Liver (tissue), 3 donors: Measurements from ENCODE around the gene TMEM45B.

Experiments
- CTCF ChIP-seq: fragments of 150-350 bp; IDR thresholded peaks from 2 replicates; pipeline ENCODE4 v1.5.1; 2017; ENCODE audit warnings: improper control_type of control experiment, low read depth, low read length; ENCODE audit not compliant: missing input control
- EGR1 ChIP-seq, 2 donors: IDR thresholded peaks; 2 replicates each; pipeline ENCODE4 v1.6.1; 2016 to 2018; ENCODE audit warnings: antibody characterized with exemption in 2 of 2, low read depth in 2 of 2
- FOXA1 ChIP-seq: IDR thresholded peaks from 2 replicates; pipeline ENCODE4 v1.6.1; 2016; ENCODE audit warnings: antibody characterized with exemption
- JUND ChIP-seq, 2 donors: IDR thresholded peaks; 2 replicates each; pipeline ENCODE4 v1.6.1; 2016; ENCODE audit warnings: antibody characterized with exemption in 2 of 2
- MAX ChIP-seq: IDR thresholded peaks from 2 replicates; pipeline ENCODE4 v1.6.1; 2016; ENCODE audit warnings: antibody characterized with exemption
- NR2F2 ChIP-seq: IDR thresholded peaks from 2 replicates; pipeline ENCODE4 v1.6.1; 2016; ENCODE audit warnings: antibody characterized with exemption
- RAD21 ChIP-seq, 2 donors: IDR thresholded peaks; 2 replicates each; pipeline ENCODE4 v1.6.1; 2016; ENCODE audit warnings: antibody characterized with exemption in 2 of 2, mild to moderate bottlenecking in 2 of 2
- REST ChIP-seq: IDR thresholded peaks from 2 replicates; pipeline ENCODE4 v1.6.1; 2016; ENCODE audit warnings: antibody characterized with exemption, mild to moderate bottlenecking
- SP1 ChIP-seq: IDR thresholded peaks from 2 replicates; pipeline ENCODE4 v1.6.1; 2018; ENCODE audit warnings: antibody characterized with exemption, mild to moderate bottlenecking
- ZBTB33 ChIP-seq: IDR thresholded peaks from 2 replicates; pipeline ENCODE4 v1.6.1; 2016; ENCODE audit warnings: antibody characterized with exemption
- donor health status: healthy.
- donor health status: healthy.

- TF ChIP-seq CTCF (no peak), EGR1 (IDR thresholded peaks at IDR 0.05; ENCODE audit: low read depth in 2 of 2) (no peak), SP1 (no peak), MAX (no peak), RAD21 (IDR thresholded peaks at IDR 0.05) (no peak), JUND (IDR thresholded peaks at IDR 0.05) (no peak), REST (no peak), FOXA1 (no peak), NR2F2 (no peak), ZBTB33 (no peak)
Measured at GRCh38 chr11:129803533-129803932, 12.1 kb upstream of the TMEM45B start.
